ENCODE results near the gene GRAP.

The GRAP gene

GRCh38 chr17:18977646-18978045, 69.1 kb downstream of the GRAP start:
- Mint-ChIP-seq H3K4me3 (no peak overlapping the region), H3K36me3 (ENCODE audit: insufficient read depth) (peaks cover 8% of the 10 kb centered on the region), H3K4me1 (no peaks in the 10 kb centered on the region), H3K9me3 (no peaks in the 10 kb centered on the region), H3K27me3 (no peaks in the 10 kb centered on the region), H3K27ac (ENCODE audit: low read depth) (no peak overlapping the region)
- DNase-seq (ENCODE audit: low spot score in 2 of 2) = no peak
- no peak for ATAC-seq (replicated peaks; ENCODE audit: extremely low read depth, poor library complexity, severe bottlenecking)

GRCh38 chr17:18977021-18977420, 69.7 kb downstream of the GRAP start:
- no peak for DNase-seq (ENCODE audit: low spot score in 2 of 2)
- H3K36me3 Mint-ChIP-seq (ENCODE audit: insufficient read depth) = peaks cover 8% of the 10 kb centered on the region

GRCh38 chr17:18976201-18976600, 70.6 kb downstream of the GRAP start:
- Mint-ChIP-seq H3K9me3 (no peaks in the 10 kb centered on the region), H3K4me1 (no peaks in the 10 kb centered on the region), H3K27ac (ENCODE audit: low read depth) (no peak overlapping the region), H3K4me3 (no peak overlapping the region), H3K27me3 (no peaks in the 10 kb centered on the region), H3K36me3 (ENCODE audit: insufficient read depth) (peaks cover 8% of the 10 kb centered on the region)
- DNase-seq (ENCODE audit: low spot score in 2 of 2) (no peak), ATAC-seq (replicated peaks; ENCODE audit: extremely low read depth, poor library complexity, severe bottlenecking) (no peak)

More at GRCh38 chr17:18977021-18977420, 69.7 kb downstream of the GRAP start:
- H3K4me3 Mint-ChIP-seq = no peak overlapping the region
- H3K4me1 Mint-ChIP-seq = no peaks in the 10 kb centered on the region
- no peak overlapping the region for H3K27ac Mint-ChIP-seq (ENCODE audit: low read depth)
- H3K9me3 Mint-ChIP-seq = no peaks in the 10 kb centered on the region
- ATAC-seq (replicated peaks; ENCODE audit: extremely low read depth, poor library complexity, severe bottlenecking) = no peak
- H3K27me3 Mint-ChIP-seq = no peaks in the 10 kb centered on the region

- Mint-ChIP-seq H3K27ac (ENCODE audit: low read depth) (no peak overlapping the region), H3K9me3 (no peaks in the 10 kb centered on the region), H3K27me3 (no peaks in the 10 kb centered on the region), H3K4me3 (no peak overlapping the region), H3K4me1 (no peaks in the 10 kb centered on the region), H3K36me3 (ENCODE audit: insufficient read depth) (peaks cover 8% of the 10 kb centered on the region)
- no peak for ATAC-seq (replicated peaks; ENCODE audit: extremely low read depth, poor library complexity, severe bottlenecking)
- DNase-seq (ENCODE audit: low spot score in 2 of 2) = no peak
Measured at GRCh38 chr17:18975597-18975996, 71.2 kb downstream of the GRAP start.

- DNase-seq (ENCODE audit: low spot score in 2 of 2) (no peak), ATAC-seq (replicated peaks; ENCODE audit: extremely low read depth, poor library complexity, severe bottlenecking) (no peak)
- peaks cover 8% of the 10 kb centered on the region for H3K36me3 Mint-ChIP-seq (ENCODE audit: insufficient read depth)
- no peaks in the 10 kb centered on the region for H3K4me1 Mint-ChIP-seq
- no peak overlapping the region for H3K27ac Mint-ChIP-seq (ENCODE audit: low read depth)
- no peaks in the 10 kb centered on the region for H3K27me3 Mint-ChIP-seq
- no peaks in the 10 kb centered on the region for H3K9me3 Mint-ChIP-seq
- H3K4me3 Mint-ChIP-seq = no peak overlapping the region
Measured at GRCh38 chr17:18974407-18975149, 72.2 kb downstream of the GRAP start.

GRCh38 chr17:18971801-18972200, 75.0 kb downstream of the GRAP start:
- ATAC-seq (replicated peaks; ENCODE audit: extremely low read depth, poor library complexity, severe bottlenecking) (no peak), DNase-seq (ENCODE audit: low spot score in 2 of 2) (no peak)
- no peaks in the 10 kb centered on the region for H3K27me3 Mint-ChIP-seq
- H3K36me3 Mint-ChIP-seq (ENCODE audit: insufficient read depth) = peaks cover 5% of the 10 kb centered on the region
- H3K4me1 Mint-ChIP-seq = no peaks in the 10 kb centered on the region
- no peak overlapping the region for H3K4me3 Mint-ChIP-seq
- no peaks in the 10 kb centered on the region for H3K9me3 Mint-ChIP-seq
- H3K27ac Mint-ChIP-seq (ENCODE audit: low read depth) = no peak overlapping the region

Measured in central memory CD8-positive, alpha-beta T cell (primary cell).